Measurements from ENCODE around the gene ZNF48. TPM values are rescaled to one million over a fixed set of nuclear protein-coding genes. Genes with fewer than 3 reads are reported as not detected.
"Not testable (repeated sequence)": the region's sequence is repeated elsewhere in the genome, so short reads cannot be mapped to it uniquely, and the experiment has no call there.

ZNF48 gene
- total RNA-seq, 2 donors from 2014 or later: 6.5 to 6.8 TPM

- H3K27ac ChIP-seq: no peak overlapping the region
- H3K9me3 ChIP-seq: no peaks in the 10 kb centered on the region
- no peaks in the 10 kb centered on the region for H3K36me3 ChIP-seq
- DNase-seq: no peak
- H3K27me3 ChIP-seq: no peaks in the 10 kb centered on the region
- no peak overlapping the region for H3K4me3 ChIP-seq
- intact Hi-C loops (cut with DNase I): no loop called here
- H3K4me1 ChIP-seq: no peaks in the 10 kb centered on the region
- TF ChIP-seq CTCF (IDR thresholded peaks at IDR 0.05): no peak
- no peak overlapping the region for H3K9ac ChIP-seq (ENCODE audit: low read depth in 2 of 2, low read length in 2 of 2)
These were observed 11.7 kb upstream of the ZNF48 start for GRCh38 chr16:30383521-30383920.

- no peak for TF ChIP-seq CTCF (IDR thresholded peaks at IDR 0.05)
- intact Hi-C loops (cut with DNase I): no loop called here
These were observed 547 bp upstream of the ZNF48 start for GRCh38 chr16:30394592-30395154.

GRCh38 chr16:30395992-30396585 is 869 bp downstream of the ZNF48 start:
- intact Hi-C loops (cut with DNase I): no loop called here
- DNase-seq: no peak
- peak overlapping the region; percentile 85 to 92 for H3K9ac ChIP-seq (ENCODE audit: low read depth in 2 of 2, low read length in 2 of 2)
- no peaks in the 10 kb centered on the region for H3K36me3 ChIP-seq
- peak overlapping the region; percentile 85 for H3K4me3 ChIP-seq
- H3K9me3 ChIP-seq: no peaks in the 10 kb centered on the region
- TF ChIP-seq CTCF (IDR thresholded peaks at IDR 0.05): no peak
- no peaks in the 10 kb centered on the region for H3K27me3 ChIP-seq
- peaks cover 12% of the 10 kb centered on the region for H3K4me1 ChIP-seq
- H3K27ac ChIP-seq: peak overlapping the region; percentile 46

More at GRCh38 chr16:30394592-30395154, 547 bp upstream of the ZNF48 start:
- H3K4me3 ChIP-seq: peak overlapping the region; percentile 85
- H3K36me3 ChIP-seq: no peaks in the 10 kb centered on the region
- peak overlapping the region; percentile 40 to 92 for H3K9ac ChIP-seq (ENCODE audit: low read depth in 2 of 2, low read length in 2 of 2)
- peaks cover 10% of the 10 kb centered on the region for H3K4me1 ChIP-seq
- H3K9me3 ChIP-seq: no peaks in the 10 kb centered on the region
- H3K27me3 ChIP-seq: no peaks in the 10 kb centered on the region
- DNase-seq: no peak
- peak overlapping the region; percentile 46 for H3K27ac ChIP-seq

GRCh38 chr16:30396627-30397026 is 1.4 kb downstream of the ZNF48 start:
- intact Hi-C loops (cut with DNase I); H3K36me3 ChIP-seq; DNase-seq; H3K9ac ChIP-seq (ENCODE audit: low read depth in 2 of 2, low read length in 2 of 2); H3K27me3 ChIP-seq; H3K27ac ChIP-seq; H3K9me3 ChIP-seq; H3K4me3 ChIP-seq: not testable (repeated sequence)
- H3K4me1 ChIP-seq: peaks cover 14% of the 10 kb centered on the region

GRCh38 chr16:30397056-30397455 is 1.8 kb downstream of the ZNF48 start:
- DNase-seq: no peak
- no peaks in the 10 kb centered on the region for H3K9me3 ChIP-seq
- H3K4me3 ChIP-seq: no peak overlapping the region
- no peaks in the 10 kb centered on the region for H3K36me3 ChIP-seq
- H3K27ac ChIP-seq: no peak overlapping the region
- H3K9ac ChIP-seq (ENCODE audit: low read depth in 2 of 2, low read length in 2 of 2): no peak overlapping the region
- H3K4me1 ChIP-seq: peaks cover 14% of the 10 kb centered on the region
- intact Hi-C loops (cut with DNase I): no loop called here
- no peak for TF ChIP-seq CTCF (IDR thresholded peaks at IDR 0.05)
- no peaks in the 10 kb centered on the region for H3K27me3 ChIP-seq
